Lower leg skin (tissue), 4 donors: ENCODE data around the gene CLEC16A. TPM values are rescaled to one million over a fixed set of nuclear protein-coding genes. Genes with fewer than 3 reads are reported as not detected.

Experiments
- DNase-seq, 2 donors: peaks; one replicate each; pipeline ENCODE4 v3.0.0-alpha.2; 2019; ENCODE audit warnings: low spot score in 2 of 2
- H3K4me3 ChIP-seq: fragments of 200-600 bp; sonication (generic); 2 replicates; pipeline ENCODE4 v1.5.1; 2017; ENCODE audit warnings: mild to moderate bottlenecking, low read depth; ENCODE audit not compliant: poor library complexity, severe bottlenecking
- CTCF ChIP-seq, 3 donors: fragments of 450-650 bp; IDR thresholded peaks; one replicate each; pipeline ENCODE4 v1.5.1; 2016; ENCODE audit warnings: antibody characterized with exemption in 3 of 3, mild to moderate bottlenecking in 3 of 3, moderate library complexity in 2 of 3
- POLR2A ChIP-seq, 2 donors: fragments of 450-650 bp; IDR thresholded peaks; one replicate each; pipeline ENCODE4 v1.6.1; 2016 to 2017; ENCODE audit warnings: antibody characterized with exemption in 2 of 2, mild to moderate bottlenecking in 1 of 2, moderate library complexity in 1 of 2
- WGBS, 2 donors: methylation state at CpG; one replicate each; pipeline ENCODE4 v1.1.5; 2018; 5-methylcytosine and 5-hydroxymethylcytosine counted together
- intact Hi-C: fragments of 100-400 bp; cut with DNase I; formaldehyde crosslinking; loops from one replicate; pipeline ENCODE4 v1.15.0; 2023; ENCODE audit warnings: low total_unique reads
- total RNA-seq, 4 donors: library from RNA; depleted of rRNA; stranded (reverse); fragments of >200 nt; gene quantifications; one replicate each; pipeline ENCODE4 v1.1.0, GENCODE V29; 2016

Gene CLEC16A
- total RNA-seq, 4 donors from 2014 or later = 26.8 to 30.0 (median 29.5) TPM

DNA sequence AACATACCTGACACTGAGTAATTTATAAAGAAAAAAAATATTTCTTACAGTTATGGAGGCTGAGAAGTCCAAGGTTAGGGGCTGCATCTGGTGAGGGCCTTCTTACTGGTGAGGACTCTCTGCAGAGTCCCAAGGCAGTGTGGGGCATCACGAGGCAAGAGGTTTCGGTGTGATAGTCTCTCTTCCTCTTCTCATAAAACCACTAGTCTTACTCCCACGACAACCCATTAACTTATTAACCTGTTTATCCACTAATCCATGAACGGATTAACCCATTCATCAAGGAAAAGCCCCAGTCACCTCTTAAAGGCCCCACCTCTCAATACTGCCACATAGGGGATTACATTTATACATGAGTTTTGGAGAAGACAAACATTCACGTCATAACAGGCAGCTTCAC lies 47.2 kb upstream of the CLEC16A start:
- 64 to 77% methylated on average over 5 of the region's 5 CpGs for WGBS, 2 donors
- no peak for DNase-seq
- H3K4me3 ChIP-seq = no peak overlapping the region
- no peak for TF ChIP-seq POLR2A (IDR thresholded peaks at IDR 0.05)
- no peak for TF ChIP-seq CTCF (IDR thresholded peaks at IDR 0.05)
- intact Hi-C loops = no loop called here

DNA sequence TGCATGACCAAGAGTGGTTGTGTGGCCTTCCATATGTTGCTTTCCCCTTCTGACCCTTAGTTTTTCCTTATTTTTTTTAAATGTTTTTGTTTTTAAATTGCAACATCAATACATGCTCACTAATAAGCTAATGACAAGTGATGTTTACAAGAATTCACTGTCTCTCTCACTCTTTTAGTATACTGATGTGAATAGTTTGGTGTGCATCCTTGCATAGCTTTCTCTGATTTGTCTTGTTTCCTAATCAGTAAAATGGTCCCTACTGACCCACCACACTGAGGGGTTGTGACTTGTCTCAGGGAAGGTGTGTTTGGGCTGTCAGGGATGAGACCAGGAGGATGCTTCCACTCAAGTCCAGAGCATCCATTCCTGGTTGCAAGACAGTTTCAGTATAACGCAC lies 41.4 kb upstream of the CLEC16A start:
- 100% methylated on average over 1 of the region's 1 CpG for WGBS, 2 donors
- H3K4me3 ChIP-seq = no peak overlapping the region
- TF ChIP-seq POLR2A (IDR thresholded peaks at IDR 0.05) (no peak), CTCF (IDR thresholded peaks at IDR 0.05) (no peak)
- no peak for DNase-seq
- intact Hi-C loops = no loop called here

DNA sequence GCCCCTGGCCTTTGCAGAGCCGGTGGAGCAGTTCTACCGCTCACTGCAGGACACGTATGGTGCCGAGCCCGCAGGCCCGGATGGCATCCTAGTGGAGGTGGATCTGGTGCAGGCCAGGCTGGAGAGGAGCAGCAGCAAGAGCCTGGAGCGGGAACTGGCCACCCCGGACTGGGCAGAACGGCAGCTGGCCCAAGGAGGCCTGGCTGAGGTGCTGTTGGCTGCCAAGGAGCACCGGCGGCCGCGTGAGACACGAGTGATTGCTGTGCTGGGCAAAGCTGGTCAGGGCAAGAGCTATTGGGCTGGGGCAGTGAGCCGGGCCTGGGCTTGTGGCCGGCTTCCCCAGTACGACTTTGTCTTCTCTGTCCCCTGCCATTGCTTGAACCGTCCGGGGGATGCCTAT lies 37.9 kb upstream of the CLEC16A start:
- intact Hi-C loops = no loop called here
- no peak for TF ChIP-seq CTCF (IDR thresholded peaks at IDR 0.05)
- TF ChIP-seq POLR2A (IDR thresholded peaks at IDR 0.05) = no peak
- H3K4me3 ChIP-seq = no peak overlapping the region
- 88 to 93% methylated on average over 18 to 19 of the region's 19 CpGs for WGBS, 2 donors
- DNase-seq = no peak

DNA sequence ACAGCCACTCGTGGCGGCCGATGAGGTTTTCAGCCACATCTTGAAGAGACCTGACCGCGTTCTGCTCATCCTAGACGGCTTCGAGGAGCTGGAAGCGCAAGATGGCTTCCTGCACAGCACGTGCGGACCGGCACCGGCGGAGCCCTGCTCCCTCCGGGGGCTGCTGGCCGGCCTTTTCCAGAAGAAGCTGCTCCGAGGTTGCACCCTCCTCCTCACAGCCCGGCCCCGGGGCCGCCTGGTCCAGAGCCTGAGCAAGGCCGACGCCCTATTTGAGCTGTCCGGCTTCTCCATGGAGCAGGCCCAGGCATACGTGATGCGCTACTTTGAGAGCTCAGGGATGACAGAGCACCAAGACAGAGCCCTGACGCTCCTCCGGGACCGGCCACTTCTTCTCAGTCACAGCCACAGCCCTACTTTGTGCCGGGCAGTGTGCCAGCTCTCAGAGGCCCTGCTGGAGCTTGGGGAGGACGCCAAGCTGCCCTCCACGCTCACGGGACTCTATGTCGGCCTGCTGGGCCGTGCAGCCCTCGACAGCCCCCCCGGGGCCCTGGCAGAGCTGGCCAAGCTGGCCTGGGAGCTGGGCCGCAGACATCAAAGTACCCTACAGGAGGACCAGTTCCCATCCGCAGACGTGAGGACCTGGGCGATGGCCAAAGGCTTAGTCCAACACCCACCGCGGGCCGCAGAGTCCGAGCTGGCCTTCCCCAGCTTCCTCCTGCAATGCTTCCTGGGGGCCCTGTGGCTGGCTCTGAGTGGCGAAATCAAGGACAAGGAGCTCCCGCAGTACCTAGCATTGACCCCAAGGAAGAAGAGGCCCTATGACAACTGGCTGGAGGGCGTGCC lies 37.2 kb upstream of the CLEC16A start:
- no peak overlapping the region for H3K4me3 ChIP-seq
- intact Hi-C loops = no loop called here
- no peak for DNase-seq
- TF ChIP-seq POLR2A (IDR thresholded peaks at IDR 0.05) (no peak), CTCF (IDR thresholded peaks at IDR 0.05) (no peak)
- 83% methylated on average over 46 of the region's 46 CpGs for WGBS, 2 donors

GRCh38 chr16:10907757-10908045 lies 36.7 kb upstream of the CLEC16A start:
- 85 to 90% methylated on average over 21 of the region's 21 CpGs for WGBS, 2 donors
- DNase-seq = no peak
- intact Hi-C loops = no loop called here
- TF ChIP-seq POLR2A (IDR thresholded peaks at IDR 0.05) = no peak
- TF ChIP-seq CTCF (IDR thresholded peaks at IDR 0.05) = no peak
- H3K4me3 ChIP-seq = no peak overlapping the region

- no peak overlapping the region for H3K4me3 ChIP-seq
- TF ChIP-seq POLR2A (IDR thresholded peaks at IDR 0.05) = no peak
- TF ChIP-seq CTCF (IDR thresholded peaks at IDR 0.05) = peak in 1 of 3 donors; percentile 13
- no peak for DNase-seq
- intact Hi-C loops = no loop called here
Measured at GRCh38 chr16:10911267-10911666, 33.1 kb upstream of the CLEC16A start.
